HG02571 (cell line): ENCODE results near the gene SLC22A15.
"Not testable (repeated sequence)": the region's sequence is repeated elsewhere in the genome, so short reads cannot be mapped to it uniquely, and the experiment has no call there.

ENCODE experiments used
- ATAC-seq: cut with Tn5 transposase; IDR thresholded peaks from one replicate; pipeline ENCODE4 v1.9.1; 2021; ENCODE audit warnings: mild to moderate bottlenecking, moderate library complexity; ENCODE audit not compliant: unreplicated experiment

SLC22A15 gene

DNA sequence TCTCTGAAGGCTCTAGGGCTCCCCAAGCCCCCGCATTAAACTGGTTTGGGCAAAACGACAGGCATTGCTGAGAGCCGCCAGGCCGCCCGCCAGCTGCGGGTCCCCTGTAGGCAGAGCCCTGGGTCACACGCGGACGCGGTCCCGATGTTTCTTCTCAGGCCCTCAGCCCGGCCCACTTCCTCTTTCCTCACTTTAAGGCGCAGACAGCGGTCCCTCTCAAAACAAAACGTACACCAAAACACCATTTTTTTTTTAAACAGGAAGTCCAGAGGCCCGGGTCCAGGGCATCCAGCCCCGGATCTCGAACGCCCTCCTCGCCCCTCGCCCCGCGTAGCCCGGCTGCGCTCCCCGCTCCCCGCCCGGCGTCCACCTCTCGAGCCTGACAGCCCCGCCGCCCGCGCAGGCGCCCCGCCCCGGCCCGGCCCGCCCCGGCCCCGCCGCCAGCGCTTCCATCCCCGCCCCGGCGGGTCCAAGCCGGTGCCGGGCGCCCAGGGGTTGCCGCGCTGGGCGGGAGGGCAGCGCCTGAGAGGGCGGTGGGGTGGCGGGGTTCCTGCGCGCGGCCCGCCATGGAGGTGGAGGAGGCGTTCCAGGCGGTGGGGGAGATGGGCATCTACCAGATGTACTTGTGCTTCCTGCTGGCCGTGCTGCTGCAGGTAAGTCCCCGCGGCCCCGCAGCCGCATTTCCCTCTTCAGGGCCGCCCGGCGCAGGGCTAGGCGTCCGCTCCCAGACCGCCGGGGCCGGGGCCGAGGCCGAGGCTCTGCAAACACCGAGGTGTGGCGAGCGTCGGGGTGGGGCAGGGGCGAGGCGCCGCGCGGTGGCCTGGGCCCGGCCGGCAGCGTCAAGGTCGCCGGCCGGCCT is at the start of gene SLC22A15:
Gene SLC22A15 (plus strand): TSS at position 452 of the 859 bp plus-strand sequence. CDS start 115 bp downstream, at position 567.
- ATAC-seq = peak; percentile 89

DNA sequence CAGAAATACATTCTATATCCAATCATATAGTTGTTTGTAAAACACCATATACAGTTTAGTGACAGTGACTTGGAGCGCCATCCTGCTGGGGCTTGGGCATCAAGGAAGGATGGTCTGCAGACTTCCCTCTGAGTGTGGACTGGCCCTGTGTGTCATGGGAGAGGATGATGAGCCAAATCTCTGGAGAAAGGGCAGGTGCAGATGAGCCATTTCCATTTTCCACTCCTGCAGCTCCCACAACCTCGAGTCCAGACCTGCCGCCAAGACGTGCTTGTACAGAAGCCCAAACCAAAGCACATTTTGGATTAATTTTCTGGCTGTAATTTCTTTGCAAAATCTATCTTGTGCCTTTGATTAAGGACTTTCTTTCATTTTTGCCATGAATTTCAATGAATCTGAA is 48.3 kb upstream of the SLC22A15 start:
- ATAC-seq = no peak

DNA sequence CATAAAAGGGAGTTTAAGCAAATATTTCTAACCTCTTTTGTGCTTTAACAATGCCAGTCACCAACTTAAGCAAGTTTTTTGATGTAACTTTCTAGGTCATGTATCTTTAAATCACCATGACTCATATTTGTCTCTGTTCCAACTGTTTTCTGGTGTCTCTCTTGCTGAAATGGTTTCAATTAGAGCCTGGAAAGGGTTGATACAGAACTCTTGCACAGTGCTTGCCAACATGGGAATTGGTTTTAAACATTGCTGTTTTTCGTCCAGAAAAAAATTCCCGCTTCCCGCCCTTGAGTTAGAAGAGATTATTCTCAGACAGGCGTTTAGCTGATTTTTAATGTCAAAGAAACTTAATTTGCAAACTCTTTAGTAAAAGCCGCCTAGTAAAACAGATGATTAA is 46.4 kb upstream of the SLC22A15 start:
- no peak for ATAC-seq

DNA sequence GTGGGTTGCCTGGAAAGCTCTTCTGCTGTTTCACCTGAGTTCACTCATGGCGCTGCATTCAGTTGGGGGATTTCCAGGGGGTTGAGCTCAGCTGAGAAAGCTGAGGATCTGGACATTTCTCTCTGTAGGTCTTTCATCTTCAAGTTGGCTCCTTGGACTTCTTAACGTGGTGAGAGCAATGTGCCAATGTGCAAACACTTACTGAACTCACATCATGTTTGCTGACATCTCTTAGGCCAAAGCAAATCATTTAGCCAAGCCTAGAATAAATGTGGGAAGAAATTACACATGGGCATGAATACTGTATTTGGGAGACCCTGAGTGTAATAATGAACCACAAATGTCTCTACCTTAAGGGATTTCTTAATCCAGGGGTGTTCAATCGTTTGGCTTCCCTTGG is 42.7 kb upstream of the SLC22A15 start:
- ATAC-seq = no peak

DNA sequence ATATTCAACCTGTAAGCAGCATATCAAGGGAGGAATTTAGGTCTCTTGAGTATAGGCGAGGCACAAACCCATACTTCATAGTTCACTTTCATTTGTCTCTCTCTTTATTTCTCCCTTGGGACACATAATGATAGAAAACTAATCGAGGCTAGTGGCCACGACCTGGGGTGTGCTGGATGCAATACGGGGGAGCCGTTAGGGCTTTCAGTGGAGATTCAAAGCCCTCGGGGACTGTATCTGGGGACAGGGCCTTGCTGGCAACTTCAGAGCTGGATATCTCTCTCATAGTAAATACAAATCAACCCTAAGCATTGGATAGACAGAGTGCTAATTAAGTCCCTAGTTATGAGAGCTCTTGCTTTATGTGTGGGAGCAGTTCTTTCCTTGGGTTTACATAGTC is 36.9 kb upstream of the SLC22A15 start:
- ATAC-seq = no peak

DNA sequence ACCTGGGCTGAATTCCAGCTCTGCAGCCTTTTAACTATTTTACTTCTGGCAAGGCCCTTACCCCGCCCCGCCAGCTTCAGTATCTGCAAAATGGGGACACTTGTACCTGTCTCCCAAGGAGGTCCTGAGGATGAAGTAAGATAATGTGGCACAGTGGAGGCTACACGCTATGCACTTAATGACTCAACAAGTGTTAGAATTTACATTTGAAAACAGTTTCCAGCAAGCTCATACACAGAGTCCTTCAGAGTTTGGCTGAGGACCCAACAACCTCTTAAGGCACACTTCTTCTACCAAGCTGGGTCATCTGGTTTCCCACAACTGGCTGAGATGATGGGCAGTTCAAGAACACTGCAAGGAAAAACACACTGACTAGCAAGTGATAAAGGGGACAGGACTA is 30.2 kb upstream of the SLC22A15 start:
- ATAC-seq = no peak

DNA sequence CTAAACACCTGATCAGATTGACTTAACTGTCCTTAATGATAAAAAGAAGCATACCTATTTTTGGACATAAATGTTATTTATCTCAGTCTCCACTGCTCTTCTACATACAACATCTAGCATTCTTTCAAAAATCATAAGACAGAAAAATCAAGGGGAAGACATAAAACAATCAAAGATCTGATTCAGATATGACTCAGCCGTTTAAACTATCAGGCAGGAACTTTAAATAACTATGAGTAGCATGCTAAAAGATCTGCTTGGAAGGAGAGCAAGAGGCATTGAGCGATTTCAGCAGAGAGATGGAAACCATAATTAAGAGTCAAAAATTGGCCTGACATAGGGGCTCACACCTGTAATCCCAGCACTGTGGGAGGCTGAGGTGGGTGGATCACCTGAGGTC is 27.2 kb upstream of the SLC22A15 start:
- no peak for ATAC-seq

DNA sequence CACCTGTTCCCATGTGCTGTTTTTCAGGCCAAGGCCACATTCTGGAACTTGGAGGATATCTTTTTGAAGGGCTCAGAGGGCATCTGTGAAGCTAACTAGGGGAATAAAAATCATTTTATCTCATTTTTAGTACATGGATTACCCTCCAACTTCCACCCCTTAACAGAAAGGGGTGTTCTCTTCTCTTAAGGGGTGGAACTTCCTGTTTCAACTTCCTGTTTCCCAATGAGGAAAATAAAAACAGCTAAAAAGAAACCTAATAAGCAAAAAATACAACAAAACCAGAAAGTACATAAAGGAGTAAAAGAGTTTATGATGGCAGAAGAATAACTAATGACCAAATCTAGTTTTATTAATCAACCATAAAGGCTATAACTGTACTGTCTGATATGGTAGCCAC is 24.8 kb upstream of the SLC22A15 start:
- no peak for ATAC-seq

DNA sequence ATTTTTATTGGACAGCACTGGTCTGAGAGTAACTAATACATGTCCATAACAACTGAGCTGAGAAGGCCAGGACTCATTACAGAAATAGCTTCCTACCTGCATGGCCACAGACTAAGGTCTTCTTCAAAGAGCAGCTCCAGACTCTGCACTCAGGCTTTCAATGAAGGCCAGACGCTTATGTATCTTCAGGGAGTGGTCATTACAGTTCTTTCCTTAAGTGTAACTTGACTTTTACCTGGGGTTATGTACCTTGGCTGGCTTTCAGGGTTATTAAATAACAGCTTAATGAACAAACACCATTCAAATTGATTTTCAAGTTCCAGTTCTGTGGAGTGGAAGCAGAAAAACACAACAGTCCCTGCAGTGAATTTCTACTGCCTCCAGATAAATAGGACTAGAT is 23.8 kb upstream of the SLC22A15 start:
- no peak for ATAC-seq

DNA sequence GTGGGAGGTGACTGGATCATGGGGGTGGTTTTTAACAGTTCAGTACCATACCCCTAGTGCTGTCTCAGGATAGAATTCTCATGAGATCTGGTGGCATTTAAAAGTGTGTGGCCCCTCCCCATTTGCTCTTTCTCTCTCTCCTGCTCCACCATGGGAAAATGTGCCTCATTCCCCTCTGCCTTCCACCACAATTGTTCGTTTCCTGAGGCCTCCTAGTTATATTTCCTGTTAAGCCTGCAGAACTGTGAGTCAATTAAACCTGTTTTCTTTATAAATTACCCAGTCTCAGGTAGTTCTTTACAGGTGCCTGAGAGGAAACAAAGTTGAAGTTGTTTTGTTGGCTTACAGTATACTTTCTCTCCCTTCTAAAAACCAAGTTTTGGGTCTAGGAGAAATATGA is 23.1 kb upstream of the SLC22A15 start:
- ATAC-seq = no peak

DNA sequence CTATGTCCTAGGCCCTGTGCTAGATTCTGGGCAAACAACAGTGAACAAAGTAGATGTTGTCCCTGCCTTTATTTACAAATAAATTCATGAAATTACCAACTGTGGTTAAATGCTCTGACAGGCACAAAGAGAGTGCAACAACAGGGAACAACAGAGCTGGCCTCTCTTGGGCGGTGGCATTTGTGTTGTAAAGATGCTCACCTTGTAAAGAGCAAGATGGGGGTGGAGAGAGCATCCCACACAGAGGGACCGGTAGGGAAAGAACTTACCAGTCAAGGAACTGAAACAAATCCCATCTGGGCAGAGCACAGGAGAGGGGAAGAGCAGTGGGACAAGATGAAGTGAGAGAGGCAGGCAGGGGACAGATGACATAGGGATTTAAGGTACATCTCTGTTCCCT is 21.6 kb upstream of the SLC22A15 start:
- no peak for ATAC-seq

DNA sequence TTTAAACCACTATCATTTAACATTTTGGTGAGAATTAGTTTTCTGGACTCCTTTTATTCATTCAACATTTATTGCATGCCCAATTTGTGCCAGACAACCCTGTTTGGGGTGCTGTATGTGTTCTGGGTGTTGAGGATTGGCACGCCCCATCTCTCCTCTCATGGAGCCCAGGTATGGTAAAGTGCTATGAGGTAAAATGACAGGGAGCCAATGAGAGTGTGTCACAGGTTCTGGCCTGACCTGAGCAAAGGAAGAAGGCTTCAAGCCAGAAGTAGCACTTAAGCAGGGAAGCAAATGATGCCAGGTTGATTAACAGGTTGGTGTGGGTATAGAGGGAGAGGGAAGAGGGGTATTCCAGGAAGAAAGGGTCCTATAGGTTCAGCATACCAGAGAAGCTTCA is 21.1 kb upstream of the SLC22A15 start:
- ATAC-seq = no peak

DNA sequence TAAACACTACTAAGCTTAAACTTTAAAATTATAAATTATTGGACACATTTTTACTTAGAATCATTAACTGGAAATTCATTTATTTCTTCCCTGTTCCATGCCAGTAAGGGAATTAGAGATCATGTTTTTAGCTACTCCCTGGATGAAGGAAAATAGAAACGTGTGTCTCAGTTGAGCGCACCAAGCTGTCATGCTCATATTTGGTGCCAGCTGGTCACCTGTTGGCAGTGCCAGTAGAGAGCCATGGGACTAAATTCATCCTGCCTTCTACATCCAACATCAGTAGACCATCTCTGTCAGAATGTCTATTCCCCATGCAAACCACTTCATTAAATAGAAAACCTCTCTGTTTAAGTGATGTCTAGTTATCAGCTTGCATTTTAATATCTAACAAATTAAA is 17.4 kb upstream of the SLC22A15 start:
- ATAC-seq = no peak

DNA sequence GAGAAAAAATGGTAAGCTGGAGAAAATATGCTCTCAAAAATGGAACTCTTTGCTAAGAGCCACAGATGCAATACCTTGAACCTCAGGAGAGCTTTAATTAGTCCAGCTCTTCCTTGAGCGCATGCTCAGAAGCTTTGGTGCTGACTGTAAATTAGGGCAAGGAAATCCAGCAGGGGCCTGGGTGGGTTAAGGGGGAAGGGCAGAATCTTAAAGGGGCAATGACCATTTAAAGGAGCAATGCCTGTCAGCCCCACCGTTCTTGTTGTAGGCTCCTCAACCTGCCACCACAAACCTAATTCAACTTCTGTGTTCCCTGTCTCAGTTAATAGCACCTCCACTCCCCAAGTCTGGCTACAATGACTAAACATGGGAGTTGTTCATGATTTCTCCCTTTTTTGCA is 6.8 kb upstream of the SLC22A15 start:
- no peak for ATAC-seq

DNA sequence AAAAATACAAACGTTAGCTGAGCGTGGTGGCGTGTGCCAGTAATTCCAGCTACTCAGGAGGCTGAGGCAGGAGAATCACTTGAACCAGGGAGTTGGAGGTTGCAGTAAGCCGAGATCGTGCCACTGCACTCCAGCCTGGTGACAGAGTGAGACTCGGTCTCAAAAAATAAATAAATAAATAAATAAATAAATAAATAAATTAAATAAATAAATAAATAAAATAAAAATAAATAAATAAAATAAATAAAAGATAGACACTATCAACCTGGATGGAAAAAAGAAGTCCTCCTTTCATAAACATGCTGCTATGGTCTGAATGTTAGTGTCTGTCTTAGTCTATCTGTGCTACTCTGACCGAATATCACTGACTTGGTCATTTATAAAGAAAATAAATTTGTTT is 4.5 kb upstream of the SLC22A15 start:
- ATAC-seq = not testable (repeated sequence)

DNA sequence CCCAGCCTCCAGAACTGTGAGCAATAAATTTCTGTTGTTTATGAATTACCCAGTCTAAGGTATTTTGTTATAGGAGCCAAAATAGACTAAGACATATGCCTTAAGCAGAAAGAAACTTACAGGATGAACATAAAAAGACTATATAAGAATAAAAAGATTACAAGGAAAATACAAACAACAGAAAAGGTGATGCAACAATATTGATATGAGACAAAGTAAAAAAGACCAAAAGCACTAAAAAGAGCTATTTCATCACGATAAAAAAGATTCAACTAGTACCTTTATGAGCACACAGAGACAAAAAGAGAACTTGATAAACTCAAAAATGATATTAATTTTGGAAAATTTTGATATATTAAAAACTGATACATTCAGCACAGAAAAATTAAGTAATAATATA is 3.2 kb upstream of the SLC22A15 start:
- ATAC-seq = no peak

DNA sequence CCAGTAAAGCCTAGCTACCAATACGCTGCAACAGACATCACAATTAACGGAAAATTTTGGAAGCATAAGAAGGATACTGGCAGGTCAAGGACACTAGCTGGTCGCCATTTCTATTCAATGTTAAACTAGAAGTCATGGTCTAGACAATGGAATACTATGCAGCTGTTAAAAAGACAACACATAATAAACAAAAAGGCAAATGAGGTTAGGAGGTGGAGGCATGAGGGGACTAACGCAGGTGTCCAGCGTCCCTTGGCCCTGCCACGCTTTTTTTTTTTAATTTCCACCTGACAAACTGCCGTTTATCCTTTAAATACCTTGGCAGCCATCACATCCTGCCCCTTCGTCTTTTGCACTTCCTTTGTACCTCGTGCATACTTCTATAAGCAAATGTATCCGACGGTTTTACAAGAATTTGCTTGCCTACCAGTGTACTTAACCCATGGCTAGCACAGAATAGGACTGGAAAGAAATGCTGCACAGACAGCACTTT is 698 bp upstream of the SLC22A15 start:
- no peak for ATAC-seq

DNA sequence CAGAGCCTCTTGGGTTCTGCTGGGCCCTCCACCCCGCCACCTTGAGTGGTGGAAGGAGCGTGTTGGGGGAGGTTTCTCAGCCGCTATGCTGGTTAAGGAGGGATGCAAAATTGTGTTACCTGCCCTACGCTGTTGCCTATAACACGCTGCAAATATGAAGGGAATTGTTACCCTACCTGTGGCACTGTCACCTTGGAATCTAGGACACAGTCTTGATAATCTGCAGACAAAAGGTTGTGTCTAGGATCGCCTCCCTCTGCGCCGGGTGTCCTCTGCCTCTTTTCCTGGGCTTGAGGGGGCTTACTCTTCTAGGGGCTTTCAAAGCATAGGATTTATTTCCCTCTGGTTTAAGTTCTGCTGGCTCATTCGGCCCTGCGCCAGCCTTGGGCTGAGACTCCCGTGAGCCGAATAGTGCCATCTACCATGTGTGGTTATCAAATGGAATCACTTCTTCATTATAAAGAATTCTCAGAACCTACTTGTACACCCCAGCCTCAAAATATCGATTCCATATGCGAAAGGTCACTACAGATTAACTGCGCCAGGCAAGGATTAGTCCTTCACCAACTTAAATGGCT is 697 bp downstream of the SLC22A15 start:
- no peak for ATAC-seq

DNA sequence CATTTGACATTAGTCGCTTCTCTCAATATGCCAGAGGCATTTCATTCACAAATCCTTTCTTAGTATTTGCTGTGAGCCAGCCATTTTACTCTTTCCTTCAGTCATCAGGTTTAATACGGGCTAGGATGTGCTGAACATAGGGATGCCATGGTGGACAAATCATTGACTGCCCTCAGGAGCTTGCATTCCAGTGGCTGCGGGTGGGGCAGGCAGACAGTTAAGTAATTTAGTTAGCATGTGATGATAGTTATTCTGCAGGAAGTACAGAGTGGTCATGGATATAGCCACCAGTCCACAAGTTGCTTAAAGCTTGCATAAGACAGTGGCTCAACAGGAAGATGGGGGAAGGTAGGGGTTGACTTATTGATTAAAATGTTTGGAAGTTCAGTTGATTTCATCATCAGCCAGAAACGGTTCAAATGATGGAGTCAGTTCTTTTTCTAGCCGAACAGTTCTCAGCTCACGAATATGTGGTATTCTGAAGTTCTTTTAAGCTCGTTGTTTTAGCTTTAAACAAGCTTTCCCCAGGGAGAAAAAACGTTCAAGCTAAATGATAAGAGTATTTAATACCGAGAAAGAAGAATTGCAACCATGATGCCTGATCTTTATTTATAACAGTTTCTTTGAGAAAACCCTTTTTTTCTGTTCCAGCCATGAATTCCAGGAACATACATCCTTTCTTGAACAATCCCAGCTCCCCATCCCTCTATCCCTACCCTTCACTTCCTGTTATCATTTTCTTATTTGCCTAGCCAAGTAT is 1.4 kb downstream of the SLC22A15 start:
- no peak for ATAC-seq

DNA sequence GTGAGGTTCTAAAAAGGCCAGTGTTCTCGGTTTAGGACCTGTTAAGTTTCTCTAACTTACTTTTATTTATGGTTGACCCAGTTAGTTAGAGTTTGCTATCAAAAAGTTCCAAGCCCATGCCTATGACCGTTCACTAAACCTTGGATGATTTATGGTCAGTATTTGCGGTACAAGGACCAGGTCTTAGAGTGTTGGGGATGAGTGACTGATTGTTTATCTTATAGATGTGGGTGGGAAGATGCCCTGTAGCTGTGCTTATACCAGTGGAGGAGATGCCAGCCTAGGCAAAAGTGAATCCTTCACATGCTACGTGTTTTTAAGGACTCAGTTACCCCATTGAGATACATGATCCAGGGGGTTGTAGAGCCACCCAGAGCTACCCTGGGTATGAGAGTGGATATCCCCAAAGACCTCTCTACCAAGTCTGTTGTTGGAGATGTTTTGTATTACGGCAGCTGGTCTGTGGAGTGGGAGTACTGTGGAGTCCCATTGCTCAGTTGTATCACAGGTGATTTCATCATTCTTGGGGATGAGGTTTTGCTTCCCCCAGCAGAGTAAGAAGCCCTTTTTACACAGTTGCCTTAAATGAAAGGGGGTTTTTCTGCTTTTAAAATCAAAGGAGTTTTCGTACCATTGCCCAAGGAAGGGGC is 2.1 kb downstream of the SLC22A15 start:
- no peak for ATAC-seq

DNA sequence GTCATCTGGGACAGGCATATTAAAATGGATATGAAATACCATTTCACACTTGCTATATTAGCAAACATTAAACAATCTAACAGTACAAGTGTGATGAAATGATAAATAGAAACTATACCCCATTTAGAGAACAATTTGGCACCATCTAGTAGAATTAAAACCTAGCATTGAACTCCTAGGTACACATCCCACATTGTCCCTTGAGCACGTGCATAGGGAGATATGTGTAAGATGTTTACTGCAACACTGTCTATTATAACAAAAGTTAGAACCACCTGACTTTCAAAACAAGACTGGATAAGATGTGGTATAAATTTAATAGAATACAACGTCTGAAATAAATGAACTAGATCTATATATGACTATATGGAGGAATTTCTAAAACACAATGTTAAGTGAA is 3.8 kb downstream of the SLC22A15 start:
- ATAC-seq = no peak
